GM19372 (cell line): ENCODE results near the gene BCR.
A peak's percentile ranks its signal among the peaks of the same experiment; 100 is the strongest.
"Not testable (repeated sequence)": the region's sequence is repeated elsewhere in the genome, so short reads cannot be mapped to it uniquely, and the experiment has no call there.

ENCODE experiments used
- ATAC-seq: cut with Tn5 transposase; IDR thresholded peaks from one replicate; pipeline ENCODE4 v1.9.1; 2021; ENCODE audit warnings: mild to moderate bottlenecking, low read depth, moderate library complexity; ENCODE audit not compliant: unreplicated experiment

Gene BCR

DNA sequence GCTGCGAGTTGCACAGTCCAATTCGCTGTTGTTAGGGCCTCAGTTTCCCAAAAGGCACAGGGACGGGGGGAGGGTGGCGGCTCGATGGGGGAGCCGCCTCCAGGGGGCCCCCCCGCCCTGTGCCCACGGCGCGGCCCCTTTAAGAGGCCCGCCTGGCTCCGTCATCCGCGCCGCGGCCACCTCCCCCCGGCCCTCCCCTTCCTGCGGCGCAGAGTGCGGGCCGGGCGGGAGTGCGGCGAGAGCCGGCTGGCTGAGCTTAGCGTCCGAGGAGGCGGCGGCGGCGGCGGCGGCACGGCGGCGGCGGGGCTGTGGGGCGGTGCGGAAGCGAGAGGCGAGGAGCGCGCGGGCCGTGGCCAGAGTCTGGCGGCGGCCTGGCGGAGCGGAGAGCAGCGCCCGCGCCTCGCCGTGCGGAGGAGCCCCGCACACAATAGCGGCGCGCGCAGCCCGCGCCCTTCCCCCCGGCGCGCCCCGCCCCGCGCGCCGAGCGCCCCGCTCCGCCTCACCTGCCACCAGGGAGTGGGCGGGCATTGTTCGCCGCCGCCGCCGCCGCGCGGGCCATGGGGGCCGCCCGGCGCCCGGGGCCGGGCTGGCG lies at the start of gene BCR:
Gene BCR, plus strand, starts transcription at position 209 of the 592 bp plus-strand sequence. CDS start 452 bp downstream, outside the sequence.
- peak; percentile 62 for ATAC-seq

GRCh38 chr22:23130697-23131096 lies 49.6 kb upstream of the BCR start:
- ATAC-seq, result no peak

GRCh38 chr22:23131931-23132330 lies 48.4 kb upstream of the BCR start:
- no peak for ATAC-seq

GRCh38 chr22:23132376-23133091 lies 47.8 kb upstream of the BCR start:
- no peak for ATAC-seq

DNA sequence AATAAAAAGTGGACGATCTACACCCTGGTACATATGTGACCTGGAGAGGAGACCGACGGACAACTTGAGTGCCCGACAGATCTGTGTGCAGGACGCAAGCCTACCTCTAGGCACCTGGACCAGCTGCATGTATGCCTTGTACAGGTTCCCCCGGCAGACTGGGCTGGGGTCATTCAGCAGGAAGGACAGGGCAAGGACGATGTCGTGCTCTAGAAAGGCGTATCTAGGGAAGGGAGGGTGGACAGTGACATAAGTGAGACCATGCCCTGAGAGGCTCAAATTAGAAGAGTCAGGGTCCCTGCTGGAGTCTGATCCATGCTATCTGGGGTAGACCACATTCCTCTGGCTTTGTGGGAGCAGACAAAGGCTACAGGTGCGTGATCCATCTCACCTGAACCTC lies 46.4 kb upstream of the BCR start:
- no peak for ATAC-seq

DNA sequence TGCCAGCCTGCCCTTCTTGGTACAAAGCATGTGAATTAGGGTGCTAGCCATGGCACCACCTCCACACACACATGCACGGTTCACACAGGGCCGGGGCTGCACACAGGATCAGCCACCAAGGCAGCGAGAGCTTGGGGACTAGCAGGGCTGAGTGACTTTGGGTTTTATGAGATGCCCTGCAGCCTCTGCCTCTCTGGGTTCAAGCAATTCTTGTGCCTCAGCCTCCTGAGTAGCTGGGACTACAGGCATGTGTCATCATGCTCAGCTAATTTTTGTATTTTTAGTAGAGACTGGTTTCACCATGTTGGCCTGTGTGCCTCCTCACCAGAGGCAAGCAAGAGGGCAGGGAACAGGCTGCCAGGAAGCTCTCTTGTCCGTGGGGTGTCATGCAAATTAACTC lies 43.3 kb upstream of the BCR start:
- ATAC-seq, result not testable (repeated sequence)

DNA sequence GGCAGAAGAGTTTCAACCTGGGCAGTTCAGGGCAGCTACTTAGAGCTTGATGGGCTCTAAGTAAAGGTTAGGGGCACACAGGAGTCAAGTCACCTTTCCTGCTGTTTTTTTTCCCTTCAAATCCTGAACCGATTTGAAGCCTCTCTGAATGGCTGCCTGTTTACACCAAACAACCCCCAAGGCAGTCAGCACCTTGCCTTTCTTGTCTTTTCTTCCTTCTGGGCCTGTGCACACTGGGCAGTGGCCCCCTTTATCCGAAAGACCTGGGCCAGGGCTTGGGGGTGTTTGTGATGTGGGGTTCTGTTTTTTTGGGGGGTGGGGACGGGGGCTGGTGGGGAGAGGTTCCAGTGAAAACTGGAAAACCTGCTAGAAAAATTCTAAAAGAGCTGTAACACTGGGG lies 42.8 kb upstream of the BCR start:
- no peak for ATAC-seq

DNA sequence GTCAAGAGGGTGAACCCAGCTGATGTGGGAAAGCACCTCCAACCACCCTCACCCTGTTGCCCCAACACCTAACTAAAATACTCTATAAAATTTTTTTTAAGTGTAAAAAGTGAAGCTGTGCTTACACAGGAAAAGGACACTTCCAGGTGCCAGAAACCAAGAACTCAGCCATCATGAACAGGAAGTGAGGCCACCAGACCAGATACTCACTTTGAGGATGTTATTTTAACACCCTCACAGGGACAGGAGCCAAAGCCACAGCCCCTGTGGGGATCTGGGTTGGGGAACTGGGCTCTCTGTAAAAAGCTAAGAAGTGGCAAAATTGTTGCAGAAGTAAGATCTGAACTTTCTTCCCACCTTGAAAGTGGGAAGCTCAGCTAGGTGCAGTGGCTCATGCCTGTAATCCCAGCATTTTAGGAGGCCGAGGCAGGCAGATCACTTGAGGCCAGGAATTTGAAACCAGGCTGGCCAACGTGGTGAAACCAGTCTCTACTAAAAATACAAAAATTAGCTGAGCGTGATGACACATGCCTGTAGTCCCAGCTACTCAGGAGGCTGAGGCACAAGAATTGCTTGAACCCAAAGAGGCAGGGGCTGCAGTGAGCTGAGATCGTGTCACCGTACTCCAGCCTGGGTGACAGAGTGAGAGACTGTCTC lies 42.3 kb upstream of the BCR start:
- ATAC-seq, result no peak

DNA sequence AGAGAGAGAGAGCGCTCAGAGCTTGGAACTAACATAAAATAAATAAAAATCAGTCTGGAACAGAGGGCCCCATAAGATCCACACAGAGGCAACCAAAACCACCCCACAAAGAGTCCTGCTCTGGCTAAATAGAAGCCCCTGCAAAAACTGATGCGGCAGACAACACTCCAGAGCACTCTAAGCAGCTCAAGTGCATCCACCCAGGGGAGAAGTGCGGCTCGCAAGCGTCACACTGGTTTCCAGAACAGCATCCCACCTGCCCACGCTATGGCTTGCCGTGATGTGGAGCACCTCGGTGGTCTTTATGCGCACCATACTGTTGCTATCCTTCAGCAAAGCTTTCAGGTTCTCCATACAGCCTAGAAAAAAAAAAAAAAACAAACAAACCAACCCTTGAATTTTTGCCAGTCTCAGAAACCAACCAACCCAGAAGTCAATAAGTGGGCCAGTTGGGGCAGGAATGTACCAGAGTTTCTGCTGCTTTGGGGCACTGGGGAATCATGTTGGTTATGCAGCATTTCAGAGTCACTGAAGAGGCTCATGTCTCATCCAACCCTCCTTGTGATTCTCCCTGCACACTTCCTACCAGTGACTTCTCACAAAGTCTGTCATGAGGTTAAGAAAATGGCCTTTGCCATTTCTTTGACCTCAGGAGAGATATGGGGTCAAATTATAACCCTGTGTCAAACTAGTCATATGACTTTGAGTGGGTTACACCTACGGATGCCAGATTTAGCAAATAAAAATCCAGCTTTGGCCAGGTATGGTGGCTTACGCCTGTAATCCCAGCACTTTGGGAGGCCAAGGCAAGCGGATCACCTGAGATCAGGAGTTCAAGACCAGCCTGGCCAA lies 41.5 kb upstream of the BCR start:
- ATAC-seq, result no peak

GRCh38 chr22:23140385-23140784 lies 39.9 kb upstream of the BCR start:
- ATAC-seq, result no peak

DNA sequence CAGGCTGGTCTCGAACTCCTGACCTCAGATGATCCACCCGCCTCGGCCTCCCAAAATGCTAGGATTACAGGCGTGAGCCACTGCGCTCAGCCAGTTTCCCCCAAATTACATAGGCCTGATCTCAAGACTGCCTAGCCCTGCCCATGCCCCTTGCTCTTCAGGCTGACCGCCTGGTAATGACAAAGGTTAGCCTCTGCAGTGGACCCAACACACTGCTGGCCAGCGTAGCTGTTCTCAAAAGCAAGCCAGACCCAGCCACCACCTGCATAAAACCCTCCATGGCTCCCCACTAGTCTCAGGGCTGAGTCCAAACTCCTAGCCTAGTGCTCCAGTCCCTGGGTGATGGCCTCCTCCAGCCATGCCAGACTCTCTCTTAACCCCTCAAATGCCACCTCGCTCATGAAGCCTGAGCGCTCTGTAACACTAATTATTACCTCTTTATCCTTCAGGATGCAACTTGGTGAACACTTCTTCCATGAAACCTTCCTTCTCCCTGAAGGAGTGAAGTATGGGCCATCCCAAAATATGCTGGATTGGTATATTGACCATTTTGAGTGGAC lies 37.7 kb upstream of the BCR start:
- ATAC-seq, result no peak

DNA sequence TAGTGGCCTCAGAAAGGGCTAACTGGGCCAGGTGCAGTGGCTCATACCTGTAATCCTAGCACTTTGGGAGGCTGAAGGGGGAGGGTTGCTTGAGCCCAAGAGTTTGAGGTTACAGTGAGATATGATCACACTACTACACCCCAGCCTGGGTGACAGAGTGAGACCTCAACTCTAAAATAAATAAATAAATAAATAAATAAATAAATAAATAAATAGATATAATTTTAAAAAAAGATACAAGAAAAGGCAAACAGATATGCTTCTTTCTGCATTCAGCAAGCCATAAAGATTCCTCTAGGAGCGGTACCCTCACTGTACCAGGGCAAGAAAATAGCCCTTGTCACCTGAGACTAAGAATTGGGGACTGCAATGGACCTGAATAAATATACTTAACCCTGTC lies 37.2 kb upstream of the BCR start:
- ATAC-seq, result no peak

DNA sequence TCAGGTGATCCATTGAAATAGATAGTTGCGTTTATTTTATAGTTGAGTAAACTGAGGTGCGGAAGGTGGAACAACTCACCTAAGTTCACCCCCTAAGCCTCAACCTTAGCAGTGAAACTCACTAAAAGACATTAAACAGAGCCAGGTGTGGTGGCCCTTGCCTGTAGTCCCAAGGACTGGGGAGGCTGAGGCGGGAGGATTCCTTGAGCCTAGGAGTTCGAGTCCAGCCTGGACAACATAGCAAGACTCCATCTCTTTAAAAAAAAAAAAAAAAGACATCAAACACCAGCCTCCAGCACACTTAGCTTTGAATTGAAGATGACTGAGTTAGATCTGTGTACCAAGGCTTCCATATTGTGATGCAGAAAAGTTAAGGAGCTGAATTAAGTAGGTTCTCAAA lies 35.9 kb upstream of the BCR start:
- ATAC-seq, result no peak

DNA sequence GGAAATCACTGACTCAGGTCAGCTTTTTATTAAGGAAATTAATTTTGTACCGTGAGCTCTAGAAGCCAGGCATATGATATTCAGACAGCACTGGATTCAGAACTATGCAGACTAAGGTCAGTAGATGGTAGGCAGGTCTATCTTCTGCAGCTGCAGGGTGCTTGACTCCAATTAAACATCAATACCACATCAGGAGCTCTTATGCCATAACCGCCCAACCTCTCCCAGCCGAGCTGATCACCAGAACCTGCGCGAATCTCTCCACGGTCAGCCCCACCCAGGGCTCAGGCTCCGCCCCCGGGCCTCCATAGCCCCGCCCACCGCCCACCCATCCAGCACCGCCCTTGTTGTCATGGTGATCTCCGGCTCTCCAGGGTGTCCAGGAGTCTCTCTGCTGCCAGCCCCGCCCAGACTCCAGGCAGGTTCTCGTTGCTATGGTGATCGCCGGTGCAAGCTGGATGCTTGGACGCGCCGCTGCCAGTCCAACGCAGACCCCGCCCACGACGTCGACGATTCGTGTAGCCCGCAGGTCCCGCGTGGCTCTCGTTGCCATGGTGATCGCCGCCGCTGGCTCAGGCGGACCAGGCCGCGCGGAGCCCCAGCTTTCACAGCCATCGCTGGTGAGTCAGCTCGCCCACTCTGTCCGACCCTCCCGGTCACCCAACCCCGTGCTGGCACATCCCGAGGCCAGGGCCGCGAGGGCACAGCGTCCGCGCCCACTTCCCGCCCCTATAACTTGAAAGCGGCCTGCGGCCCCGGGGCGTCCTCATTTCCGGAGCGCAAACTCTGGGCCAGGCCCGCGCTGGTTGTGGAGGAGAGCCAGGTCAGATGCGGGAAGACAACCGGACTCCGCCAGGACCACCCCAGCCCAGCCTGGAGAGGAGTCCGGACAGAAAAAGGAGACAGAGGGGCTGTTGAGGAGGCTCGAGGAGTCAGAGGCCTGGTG lies 35.1 kb upstream of the BCR start, which contains the start of gene RAB36:
Gene RAB36, plus strand, starts transcription at position 546 of the 946 bp plus-strand sequence. CDS start 1,140 bp downstream, outside the sequence.
- ATAC-seq, result no peak

GRCh38 chr22:23145878-23146470 lies 34.3 kb upstream of the BCR start:
- ATAC-seq, result no peak

DNA sequence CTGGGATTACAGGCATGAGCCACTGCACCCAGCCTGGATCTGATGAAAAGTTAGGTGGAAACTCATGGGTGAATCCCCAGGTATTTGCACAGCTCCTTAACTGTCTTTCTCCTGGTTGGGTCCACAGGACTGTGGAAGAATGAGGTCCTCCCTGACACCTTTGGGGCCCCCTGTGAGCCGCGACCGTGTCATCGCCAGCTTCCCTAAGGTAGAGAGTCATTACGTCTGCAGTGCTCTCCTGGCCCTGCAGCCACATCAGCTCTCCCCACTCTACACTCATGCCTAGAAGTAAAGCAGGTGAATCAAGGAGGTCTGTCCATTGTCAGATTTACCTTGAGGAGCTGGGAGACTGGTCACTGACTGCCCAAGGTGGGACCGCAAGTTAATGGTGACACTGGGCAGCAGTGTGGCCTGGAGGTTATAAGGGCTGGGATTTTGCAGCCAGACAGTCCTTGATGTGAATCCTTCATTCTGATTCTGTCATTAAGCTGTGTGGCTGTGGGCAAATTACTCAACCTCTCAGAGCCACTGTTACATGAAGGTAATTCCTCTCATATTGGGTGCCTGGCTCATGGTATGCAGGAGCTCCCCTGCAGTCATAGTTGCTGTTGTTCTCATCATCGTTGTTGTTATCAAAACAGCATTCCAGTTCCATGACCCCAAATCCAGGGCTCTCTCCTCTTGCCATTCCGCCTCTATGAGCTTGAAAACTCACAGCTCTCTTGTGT lies 33.7 kb upstream of the BCR start:
- ATAC-seq, result no peak

DNA sequence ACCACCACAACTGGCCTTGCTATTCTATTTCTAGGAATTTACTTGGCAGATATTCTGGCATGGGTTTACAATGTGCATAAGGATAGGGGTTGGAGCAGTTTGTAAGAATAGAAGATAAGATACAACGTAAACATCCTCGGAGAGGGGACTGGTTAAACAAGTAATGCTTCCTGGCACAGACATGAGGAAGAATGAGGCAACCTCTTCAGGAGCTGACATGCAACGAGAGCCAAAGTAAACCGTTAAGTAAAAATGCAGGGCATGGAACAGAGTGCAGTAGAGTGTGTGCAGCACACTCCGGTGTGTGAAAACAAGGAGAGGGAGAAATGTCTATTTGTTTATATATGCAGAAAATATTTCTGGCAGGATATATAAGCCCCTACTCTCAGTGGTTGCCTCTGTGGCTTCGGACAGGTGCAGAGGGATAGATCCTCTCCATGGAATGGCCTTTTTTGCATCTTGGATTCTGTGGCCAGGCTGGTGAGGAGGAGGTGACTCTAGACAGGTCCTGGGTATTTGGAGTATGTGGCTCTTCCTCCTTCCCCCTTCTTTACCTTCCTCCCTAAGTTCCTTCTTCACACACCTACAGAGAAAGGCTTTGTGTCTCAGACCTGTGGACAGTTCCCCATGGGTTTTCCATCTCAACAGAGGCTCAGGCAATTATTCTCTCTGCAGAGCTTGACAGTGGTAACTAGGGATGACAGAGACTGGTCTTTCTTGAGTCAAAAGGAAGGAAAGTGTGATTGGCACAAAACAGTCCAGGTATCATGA lies 32.5 kb upstream of the BCR start:
- no peak for ATAC-seq
